ENCODE measurements around the gene ITPA.

- TF ChIP-seq CTCF (IDR thresholded peaks at IDR 0.05), result no peak
- TF ChIP-seq POLR2AphosphoS5 (IDR thresholded peaks at IDR 0.05), result no peak
- no peak for TF ChIP-seq POLR2A (IDR thresholded peaks at IDR 0.05)
Observed at GRCh38 chr20:3168079-3168828, 41.0 kb upstream of the ITPA start.
